Putamen (tissue), 1 donor: ENCODE measurements around the gene DIPK1A.

Source experiments
- DNase-seq: peaks from one replicate; pipeline ENCODE4 v3.0.0-alpha.2; 2016; ENCODE audit warnings: low spot score

Gene DIPK1A

GRCh38 chr1:92876351-92876750, 84.9 kb downstream of the DIPK1A start:
- DNase-seq, result peak; percentile 42

- DNase-seq, result no peak
These were observed 86.3 kb downstream of the DIPK1A start for GRCh38 chr1:92874987-92875386.

GRCh38 chr1:92872719-92873118, 88.5 kb downstream of the DIPK1A start:
- peak; percentile 50 for DNase-seq

GRCh38 chr1:92870591-92870990, 90.7 kb downstream of the DIPK1A start:
- no peak for DNase-seq

- DNase-seq, result no peak
These were observed 97.1 kb downstream of the DIPK1A start for GRCh38 chr1:92864131-92864530.

- no peak for DNase-seq
These were observed 98.7 kb downstream of the DIPK1A start for GRCh38 chr1:92862605-92863004.

- no peak for DNase-seq
These were observed 101.7 kb downstream of the DIPK1A start for GRCh38 chr1:92859400-92860039.

- peak; percentile 89 for DNase-seq
These were observed 102.5 kb downstream of the DIPK1A start for GRCh38 chr1:92858564-92859399.

- DNase-seq, result no peak
These were observed 103.4 kb downstream of the DIPK1A start for GRCh38 chr1:92857817-92858216.

- no peak for DNase-seq
These were observed 106.0 kb downstream of the DIPK1A start for GRCh38 chr1:92855236-92855635.

GRCh38 chr1:92854101-92854785, 107.0 kb downstream of the DIPK1A start:
- no peak for DNase-seq

- no peak for DNase-seq
These were observed 108.0 kb downstream of the DIPK1A start for GRCh38 chr1:92853299-92853698.

- DNase-seq, result no peak
These were observed 109.5 kb downstream of the DIPK1A start for GRCh38 chr1:92851729-92852128.

- DNase-seq, result no peak
These were observed 111.2 kb downstream of the DIPK1A start for GRCh38 chr1:92850019-92850418.

- no peak for DNase-seq
These were observed 113.1 kb downstream of the DIPK1A start for GRCh38 chr1:92848201-92848600.

GRCh38 chr1:92845908-92846307, 115.4 kb downstream of the DIPK1A start:
- DNase-seq, result no peak

- DNase-seq, result no peak
These were observed 116.8 kb downstream of the DIPK1A start for GRCh38 chr1:92844439-92844838.

GRCh38 chr1:92843429-92844352, 117.6 kb downstream of the DIPK1A start:
- DNase-seq, result no peak

- no peak for DNase-seq
These were observed 118.2 kb downstream of the DIPK1A start for GRCh38 chr1:92843046-92843423.

- DNase-seq, result no peak
These were observed 118.9 kb downstream of the DIPK1A start for GRCh38 chr1:92842082-92843045.

- no peak for DNase-seq
These were observed 120.7 kb downstream of the DIPK1A start for GRCh38 chr1:92840600-92840999.
